GM15510 (cell line): ENCODE data around the gene MLX.

Experiments used
- POLR2A ChIP-seq: IDR thresholded peaks from 3 replicates; pipeline ENCODE4 v1.6.1; 2011; ENCODE audit warnings: borderline replicate concordance; ENCODE audit not compliant: insufficient read length; ENCODE audit errors: extremely low read depth

The MLX gene

GRCh38 chr17:42590886-42591285, 24.0 kb downstream of the MLX start:
- no peak for TF ChIP-seq POLR2A

GRCh38 chr17:42591411-42591810, 24.5 kb downstream of the MLX start:
- TF ChIP-seq POLR2A, result no peak

GRCh38 chr17:42596386-42596785, 29.5 kb downstream of the MLX start:
- no peak for TF ChIP-seq POLR2A

DNA sequence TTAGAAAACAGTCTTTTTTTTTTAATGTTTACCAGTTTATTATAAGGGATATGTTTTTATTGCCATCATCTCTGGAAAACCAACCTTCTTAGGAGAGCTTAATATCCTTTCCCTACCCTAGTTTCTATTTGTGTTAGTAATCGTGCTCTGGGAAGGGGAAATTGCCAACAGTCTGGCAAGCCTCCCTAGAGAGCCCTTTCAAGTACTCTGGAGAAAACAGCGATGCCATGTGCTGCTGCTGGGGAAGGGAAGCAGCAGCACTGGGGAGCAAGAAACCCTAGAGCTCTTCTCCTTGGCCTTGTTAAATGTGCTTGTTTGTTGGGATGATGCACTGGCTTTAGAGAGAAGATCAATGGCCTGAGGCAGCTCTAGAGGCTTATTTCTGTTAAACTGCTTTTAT, 32.0 kb downstream of the MLX start:
- TF ChIP-seq POLR2A, result no peak

DNA sequence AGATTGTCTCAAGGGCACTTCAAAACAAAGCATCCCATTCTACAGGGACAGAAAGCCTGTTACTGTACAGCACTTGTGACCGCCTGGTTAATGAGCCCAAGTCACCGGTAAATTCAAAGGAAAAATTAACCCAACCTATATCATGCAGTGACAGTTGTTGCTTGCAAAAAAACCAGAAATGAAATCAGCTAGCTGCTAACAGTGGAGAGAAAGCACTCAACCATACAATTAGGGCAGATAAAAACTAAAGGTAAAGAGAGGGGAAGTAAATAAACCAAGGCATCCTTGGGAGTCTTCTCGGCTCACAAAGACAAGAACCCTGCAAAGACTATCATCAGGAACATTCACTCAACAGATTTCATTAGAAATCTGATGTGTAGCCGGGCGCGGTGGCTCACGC, 36.4 kb downstream of the MLX start:
- no peak for TF ChIP-seq POLR2A

DNA sequence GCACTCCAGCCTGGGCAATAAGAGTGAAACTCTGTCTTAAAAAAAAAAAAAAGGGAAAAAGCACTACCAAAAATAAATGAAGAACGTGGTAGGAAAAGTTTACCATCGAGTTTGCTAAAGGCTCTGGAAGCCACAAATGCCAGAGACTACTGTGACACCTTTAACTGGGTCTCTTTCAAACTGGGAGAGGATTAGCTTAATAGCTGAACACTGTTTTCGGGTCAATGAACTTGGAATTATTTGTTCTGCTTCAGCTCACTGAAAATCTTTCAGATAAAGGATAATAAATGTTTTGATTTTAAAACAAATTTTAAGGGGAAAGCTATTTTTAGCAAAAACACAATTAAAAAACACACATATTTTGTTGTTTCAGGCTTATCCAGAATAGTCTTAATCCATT, 40.9 kb downstream of the MLX start:
- no peak for TF ChIP-seq POLR2A

DNA sequence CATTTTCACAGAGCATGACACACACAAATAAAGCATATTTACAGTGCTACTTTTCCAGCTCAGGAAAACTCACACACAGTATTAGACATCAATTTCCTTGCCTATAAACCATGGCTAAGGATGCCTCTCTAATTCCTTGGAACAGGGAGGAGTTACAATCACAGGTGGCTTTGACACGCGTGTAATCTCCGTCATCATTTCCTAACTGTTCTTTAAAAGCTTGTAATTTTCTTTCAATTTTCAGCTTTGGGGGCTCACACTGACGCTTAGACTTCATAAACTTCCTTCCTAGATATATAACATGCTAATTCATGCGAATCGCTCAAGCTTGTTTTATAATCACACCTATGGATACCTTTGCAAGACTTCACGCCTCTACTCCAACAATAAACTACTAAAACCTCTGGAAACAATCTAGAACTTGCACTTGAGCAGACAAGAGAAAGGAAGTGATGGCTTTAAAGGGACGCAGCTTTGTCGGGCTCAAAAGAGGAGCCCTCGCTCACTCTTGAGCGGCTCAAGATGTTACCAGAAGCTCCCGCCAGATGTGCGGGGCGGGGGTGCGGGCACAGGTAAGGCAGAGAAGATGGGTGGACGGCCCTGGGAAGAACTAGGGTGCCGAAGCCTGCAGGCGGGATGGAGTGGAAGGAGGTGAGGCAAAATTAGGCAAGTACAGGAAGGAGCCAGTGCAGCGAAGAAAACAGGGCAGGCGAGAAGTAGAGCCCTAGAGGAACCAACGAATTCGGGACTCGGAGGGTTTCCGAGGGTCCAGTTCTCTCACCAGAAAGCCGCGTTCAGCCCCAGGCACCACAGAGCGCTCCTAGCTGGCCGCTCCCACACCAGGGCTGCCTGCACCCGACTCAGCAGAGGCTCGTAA, 41.6 kb downstream of the MLX start:
- no peak for TF ChIP-seq POLR2A

DNA sequence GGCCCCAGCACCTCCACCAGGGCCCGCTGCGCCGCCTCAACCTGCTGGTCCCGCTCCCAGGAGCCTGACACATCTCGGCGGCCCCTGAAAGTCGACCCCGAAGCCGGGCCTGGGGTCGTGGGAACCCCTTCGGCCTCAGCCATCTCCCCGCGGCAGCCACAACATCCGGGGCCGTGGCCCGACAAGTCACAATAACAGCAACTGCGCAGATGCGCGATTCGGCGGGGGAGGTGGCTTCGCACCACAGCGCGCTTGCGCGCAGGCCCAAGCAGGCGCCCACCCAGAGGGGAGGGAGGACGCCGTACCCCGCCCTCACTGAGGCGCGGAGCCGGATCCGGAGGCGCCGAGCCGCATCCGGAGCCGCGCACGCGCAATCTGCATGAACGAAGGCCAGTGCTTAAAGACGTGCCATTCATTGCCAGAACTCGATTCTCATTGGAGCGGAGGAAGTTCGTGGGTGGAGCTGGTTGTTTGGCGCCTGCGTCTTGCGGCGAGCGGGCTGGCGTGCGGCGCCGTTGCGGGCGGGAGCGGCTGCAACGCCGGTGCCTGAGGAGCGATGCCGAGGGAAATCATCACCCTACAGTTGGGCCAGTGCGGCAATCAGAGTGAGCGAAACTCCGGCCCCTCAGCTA, 42.4 kb downstream of the MLX start, which contains the start of the genes RETREG3 and TUBG1:
Gene RETREG3 (minus strand): TSS at position 193 of the 632 bp plus-strand sequence. CDS start 50 bp downstream, at position 143.
Gene TUBG1 (plus strand): TSS at position 502 of the 632 bp plus-strand sequence. CDS start 55 bp downstream, at position 557.
- peak; percentile 86 for TF ChIP-seq POLR2A

- no peak for TF ChIP-seq POLR2A
Observed at GRCh38 chr17:42612013-42612412, 45.1 kb downstream of the MLX start.

DNA sequence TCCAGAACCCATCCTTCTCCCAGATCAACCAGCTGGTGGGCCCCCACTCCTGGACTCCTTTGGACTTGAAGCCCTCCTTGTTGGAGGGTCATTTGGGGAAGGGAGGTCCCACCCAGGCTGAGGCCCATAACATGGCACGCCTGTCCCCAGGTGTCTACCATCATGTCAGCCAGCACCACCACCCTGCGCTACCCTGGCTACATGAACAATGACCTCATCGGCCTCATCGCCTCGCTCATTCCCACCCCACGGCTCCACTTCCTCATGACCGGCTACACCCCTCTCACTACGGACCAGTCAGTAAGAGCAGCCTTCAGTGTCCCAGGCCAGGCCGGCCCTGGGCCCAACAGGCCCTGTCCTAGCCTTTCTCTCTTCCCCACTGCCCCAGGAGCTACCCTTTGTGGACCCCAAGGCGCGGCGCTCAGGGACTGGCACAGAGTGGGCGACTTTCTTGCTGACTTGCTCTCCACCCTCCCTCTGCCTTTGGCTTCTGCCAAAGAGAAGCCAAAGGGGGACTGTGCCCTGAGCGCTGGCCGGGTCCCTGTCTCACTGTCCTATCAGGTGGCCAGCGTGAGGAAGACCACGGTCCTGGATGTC, 46.9 kb downstream of the MLX start:
- no peak for TF ChIP-seq POLR2A

GRCh38 chr17:42617956-42618431, 51.1 kb downstream of the MLX start:
- peak; percentile 30 for TF ChIP-seq POLR2A

GRCh38 chr17:42618442-42619150, 51.7 kb downstream of the MLX start:
- TF ChIP-seq POLR2A, result no peak
